A673 (cell line): ENCODE measurements around the gene ST8SIA1. TPM values are rescaled to one million over a fixed set of nuclear protein-coding genes. Genes with fewer than 3 reads are reported as not detected.

Experiments
- BruUV-seq: library from RNA; stranded (reverse); fragments of 400-500 nt; replicated peaks from 2 replicates; lab custom pipeline; 2021; lab: Mats Ljungman, UMichigan
- CTCF ChIA-PET: fragments of 300-600 bp; sonication (Branson Sonifier 250); formaldehyde crosslinking; loops from one replicate; lab custom pipeline; 2022; ENCODE audit warnings: antibody characterized with exemption; lab: Charles Lee
- POLR2A ChIA-PET: fragments of 300-600 bp; sonication (Branson Sonifier 250); formaldehyde crosslinking; loops from one replicate; lab custom pipeline; 2022; ENCODE audit warnings: antibody characterized with exemption; ENCODE audit not compliant: low non-redundant PET; lab: Charles Lee
- DNase-seq: peaks from one replicate; pipeline ENCODE4 v3.0.0-alpha.2; 2015; ENCODE audit warnings: low spot score
- H3K27ac ChIP-seq: fragments of 200-600 bp; sonication (generic); 2 replicates; pipeline ENCODE4 v1.5.1; 2016; ENCODE audit warnings: mixed run types, low read depth, mild to moderate bottlenecking, mixed read lengths, antibody characterized with exemption, low read length; ENCODE audit not compliant: poor library complexity, severe bottlenecking
- H3K27me3 ChIP-seq: fragments of 200-600 bp; sonication (generic); replicated peaks from 2 replicates; pipeline ENCODE4 v1.6.1; 2017; ENCODE audit warnings: mixed run types, low read depth, mild to moderate bottlenecking, mixed read lengths, antibody characterized with exemption, low read length; ENCODE audit not compliant: insufficient read depth, poor library complexity
- H3K36me3 ChIP-seq: fragments of 200-600 bp; sonication (generic); 2 replicates; pipeline ENCODE4 v1.6.1; 2016; ENCODE audit warnings: mixed run types, mild to moderate bottlenecking, mixed read lengths, antibody characterized with exemption, low read length; ENCODE audit not compliant: insufficient read depth, poor library complexity, severe bottlenecking
- H3K4me1 ChIP-seq: fragments of 200-600 bp; sonication (generic); 2 replicates; pipeline ENCODE4 v1.6.1; 2017; ENCODE audit warnings: mixed run types, mild to moderate bottlenecking, mixed read lengths, antibody characterized with exemption, low read length; ENCODE audit not compliant: insufficient read depth, poor library complexity, severe bottlenecking
- H3K4me3 ChIP-seq: fragments of 200-600 bp; sonication (generic); 2 replicates; pipeline ENCODE4 v1.5.1; 2016; ENCODE audit warnings: low read depth, mixed run types, mild to moderate bottlenecking, mixed read lengths, low read length; ENCODE audit not compliant: poor library complexity, severe bottlenecking
- H3K9me3 ChIP-seq: fragments of 200-600 bp; sonication (generic); 2 replicates; pipeline ENCODE4 v1.6.1; 2016; ENCODE audit warnings: mixed run types, low read depth, mild to moderate bottlenecking, mixed read lengths, antibody characterized with exemption, low read length; ENCODE audit not compliant: poor library complexity, severe bottlenecking
- EZH2 ChIP-seq: fragments of 200-600 bp; sonication (generic); IDR thresholded peaks from 2 replicates; pipeline ENCODE4 v1.6.1; 2017; ENCODE audit warnings: borderline replicate concordance, low read depth, mild to moderate bottlenecking, mixed read lengths, antibody characterized with exemption, low read length; ENCODE audit not compliant: poor library complexity, severe bottlenecking
- intact Hi-C: fragments of 100-400 bp; cut with micrococcal nuclease; formaldehyde crosslinking; loops from one replicate; pipeline ENCODE4 v1.10.0; 2022; ENCODE audit not compliant: unreplicated experiment
- total RNA-seq: library from RNA; stranded (reverse); gene quantifications from 2 replicates; pipeline ENCODE4 v1.2.3, GENCODE V29; 2021
- TF ChIP-seq, protein P1 (sequence below): fragments of 300-800, 200-600 bp; sonication (generic); conservative IDR thresholded peaks from 2 replicates; pipeline ENCODE4 v1.5.1; 2017; ENCODE audit warnings: low read depth, mild to moderate bottlenecking, antibody characterized with exemption, low read length, moderate library complexity, mixed read lengths

Gene ST8SIA1
- total RNA-seq, 1 experiment from 2014 or later: 0.28 TPM

DNA sequence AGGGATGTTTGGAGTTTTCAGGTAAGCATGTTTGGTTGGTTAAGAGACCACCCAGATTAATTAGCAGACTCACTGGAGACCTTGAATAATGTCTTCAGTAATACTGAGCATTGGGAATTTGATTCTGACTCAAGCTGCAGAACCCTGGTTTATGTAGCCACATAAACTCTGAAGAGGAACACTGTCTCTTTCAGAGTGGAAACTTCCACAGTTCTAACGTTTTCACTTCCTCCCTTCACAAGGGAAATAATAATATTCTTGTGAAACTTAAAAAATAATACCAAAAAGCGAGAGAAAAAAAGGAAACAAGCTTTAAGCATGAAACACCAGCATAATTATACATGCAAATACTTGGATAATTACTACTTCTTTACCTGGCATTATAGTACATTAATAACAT, 40.0 kb upstream of the ST8SIA1 start:
- H3K36me3 ChIP-seq: no peaks in the 10 kb centered on the region
- no peak overlapping the region for H3K27ac ChIP-seq
- H3K9me3 ChIP-seq: no peaks in the 10 kb centered on the region
- ChIA-PET POLR2A (no interaction called here), CTCF (no interaction called here)
- H3K27me3 ChIP-seq: no peaks in the 10 kb centered on the region
- DNase-seq: no peak
- intact Hi-C loops: no loop called here
- no peak overlapping the region for H3K4me3 ChIP-seq
- no peaks in the 10 kb centered on the region for H3K4me1 ChIP-seq
- no peak for TF ChIP-seq EZH2
- TF ChIP-seq, protein P1, sequence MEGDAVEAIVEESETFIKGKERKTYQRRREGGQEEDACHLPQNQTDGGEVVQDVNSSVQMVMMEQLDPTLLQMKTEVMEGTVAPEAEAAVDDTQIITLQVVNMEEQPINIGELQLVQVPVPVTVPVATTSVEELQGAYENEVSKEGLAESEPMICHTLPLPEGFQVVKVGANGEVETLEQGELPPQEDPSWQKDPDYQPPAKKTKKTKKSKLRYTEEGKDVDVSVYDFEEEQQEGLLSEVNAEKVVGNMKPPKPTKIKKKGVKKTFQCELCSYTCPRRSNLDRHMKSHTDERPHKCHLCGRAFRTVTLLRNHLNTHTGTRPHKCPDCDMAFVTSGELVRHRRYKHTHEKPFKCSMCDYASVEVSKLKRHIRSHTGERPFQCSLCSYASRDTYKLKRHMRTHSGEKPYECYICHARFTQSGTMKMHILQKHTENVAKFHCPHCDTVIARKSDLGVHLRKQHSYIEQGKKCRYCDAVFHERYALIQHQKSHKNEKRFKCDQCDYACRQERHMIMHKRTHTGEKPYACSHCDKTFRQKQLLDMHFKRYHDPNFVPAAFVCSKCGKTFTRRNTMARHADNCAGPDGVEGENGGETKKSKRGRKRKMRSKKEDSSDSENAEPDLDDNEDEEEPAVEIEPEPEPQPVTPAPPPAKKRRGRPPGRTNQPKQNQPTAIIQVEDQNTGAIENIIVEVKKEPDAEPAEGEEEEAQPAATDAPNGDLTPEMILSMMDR: no peak
- BruUV-seq: no TSS peak

DNA sequence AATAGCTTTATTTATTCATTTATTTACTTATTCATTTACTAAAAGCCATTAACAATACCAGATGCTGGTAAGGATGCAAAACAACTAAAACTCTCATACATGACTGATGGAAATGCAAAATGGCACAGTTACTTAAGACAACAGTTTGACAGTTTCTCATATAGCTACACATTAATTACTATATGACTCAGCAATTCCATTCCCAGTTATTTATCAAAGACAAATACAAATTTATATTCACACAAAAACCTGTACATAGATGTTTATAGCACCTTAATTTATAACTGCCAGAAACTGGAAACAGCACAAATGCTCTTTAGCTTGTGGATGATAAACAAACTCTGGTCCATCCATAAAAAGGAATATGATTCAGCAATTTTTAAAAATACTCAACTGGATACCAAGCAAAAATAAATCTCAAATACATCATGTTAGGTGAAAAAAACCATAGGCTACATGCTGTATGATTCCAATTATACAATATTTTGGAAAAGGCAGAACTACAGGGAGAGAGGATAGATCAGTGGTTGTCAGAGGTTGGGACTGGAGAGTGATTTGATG, 37.9 kb upstream of the ST8SIA1 start:
- no peaks in the 10 kb centered on the region for H3K36me3 ChIP-seq
- ChIA-PET CTCF (no interaction called here), POLR2A (no interaction called here)
- H3K27ac ChIP-seq: no peak overlapping the region
- DNase-seq: no peak
- H3K9me3 ChIP-seq: no peaks in the 10 kb centered on the region
- H3K27me3 ChIP-seq: no peaks in the 10 kb centered on the region
- no TSS peak for BruUV-seq
- intact Hi-C loops: no loop called here
- TF ChIP-seq, protein P1: no peak
- no peak for TF ChIP-seq EZH2
- H3K4me1 ChIP-seq: no peaks in the 10 kb centered on the region
- no peak overlapping the region for H3K4me3 ChIP-seq

DNA sequence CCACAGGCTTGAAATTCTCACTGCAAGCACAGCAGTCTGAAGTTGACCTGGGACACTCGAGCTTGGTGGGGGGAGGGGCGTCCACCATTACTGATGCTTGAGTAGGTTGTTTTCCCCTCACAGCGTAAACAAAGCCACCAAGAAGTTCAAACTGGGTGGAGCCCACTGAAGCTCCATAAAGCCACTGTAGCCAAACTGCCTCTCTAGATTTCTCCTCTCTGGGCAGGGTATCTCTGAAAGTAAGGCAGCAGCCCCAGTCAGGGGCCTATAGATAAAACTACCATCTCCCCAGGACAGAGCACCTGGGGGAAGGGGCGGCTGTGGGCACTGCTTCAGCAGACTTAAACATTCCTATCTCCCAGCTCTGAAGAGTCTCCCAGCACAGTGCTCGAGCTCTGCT, 31.7 kb upstream of the ST8SIA1 start:
- TF ChIP-seq EZH2: no peak
- TF ChIP-seq, protein P1: no peak
- BruUV-seq: no TSS peak
- ChIA-PET POLR2A (no interaction called here), CTCF (no interaction called here)
- no peaks in the 10 kb centered on the region for H3K36me3 ChIP-seq
- no peaks in the 10 kb centered on the region for H3K27me3 ChIP-seq
- no peaks in the 10 kb centered on the region for H3K4me1 ChIP-seq
- DNase-seq: no peak
- H3K4me3 ChIP-seq: no peak overlapping the region
- H3K27ac ChIP-seq: no peak overlapping the region
- intact Hi-C loops: no loop called here
- peaks cover 5% of the 10 kb centered on the region for H3K9me3 ChIP-seq
